Left colon (tissue), 2 donors: Measurements from ENCODE around the gene TAP1. TPM values are rescaled to one million over a fixed set of nuclear protein-coding genes. Genes with fewer than 3 reads are reported as not detected.
"Not testable (repeated sequence)": the region's sequence is repeated elsewhere in the genome, so short reads cannot be mapped to it uniquely, and the experiment has no call there.

Source experiments
- ATAC-seq: fragments of 200-7000 bp; cut with Tn5 transposase; one replicate; pipeline ENCODE4 v1.9.1; 2020; ENCODE audit warnings: mild to moderate bottlenecking, moderate library complexity
- DNase-seq, 2 donors: peaks; one replicate each; pipeline ENCODE4 v3.0.0-alpha.2; 2020
- intact Hi-C, 2 donors: fragments of 100-400 bp; cut with DNase I in 1 of 2; cut with micrococcal nuclease in 1 of 2; formaldehyde crosslinking; loops; one replicate each; pipeline versions ENCODE4 v1.11.2 to v1.14.0; 2022; cut with DNase I, micrococcal nuclease
- long read RNA-seq: library from polyadenylated mRNA; unstranded; transcript quantifications from one replicate; pipeline ENCODE4 v2.0.0, GENCODE V29; 2021
- total RNA-seq, 2 donors: library from RNA; stranded (reverse); fragmentation: NEBNext Ultra II Directional; extraction: Animal tissue kit (Norgen Biotek cat#: 25700); gene quantifications; one replicate each; pipeline ENCODE4 v1.2.1, GENCODE V29; 2021
- donor health status: DM: no; HTN: no; CAD: no.
- donor health status: DM: yes; HTN: yes; CAD: no.

The TAP1 gene
- total RNA-seq, result 100 to 1,000 TPM in 1 of 2 donors, 10 to 100 TPM in 1; 73.5 to 118 TPM
- long read RNA-seq, transcript TAP1-201 (11 exons, 2,959 nt), result major isoform, 435 of 492 reads
- long read RNA-seq, partial matches to known transcripts, result 32 of 492 reads
- long read RNA-seq, other reads (novel, unspliced or antisense), result 22 of 492 reads

DNA sequence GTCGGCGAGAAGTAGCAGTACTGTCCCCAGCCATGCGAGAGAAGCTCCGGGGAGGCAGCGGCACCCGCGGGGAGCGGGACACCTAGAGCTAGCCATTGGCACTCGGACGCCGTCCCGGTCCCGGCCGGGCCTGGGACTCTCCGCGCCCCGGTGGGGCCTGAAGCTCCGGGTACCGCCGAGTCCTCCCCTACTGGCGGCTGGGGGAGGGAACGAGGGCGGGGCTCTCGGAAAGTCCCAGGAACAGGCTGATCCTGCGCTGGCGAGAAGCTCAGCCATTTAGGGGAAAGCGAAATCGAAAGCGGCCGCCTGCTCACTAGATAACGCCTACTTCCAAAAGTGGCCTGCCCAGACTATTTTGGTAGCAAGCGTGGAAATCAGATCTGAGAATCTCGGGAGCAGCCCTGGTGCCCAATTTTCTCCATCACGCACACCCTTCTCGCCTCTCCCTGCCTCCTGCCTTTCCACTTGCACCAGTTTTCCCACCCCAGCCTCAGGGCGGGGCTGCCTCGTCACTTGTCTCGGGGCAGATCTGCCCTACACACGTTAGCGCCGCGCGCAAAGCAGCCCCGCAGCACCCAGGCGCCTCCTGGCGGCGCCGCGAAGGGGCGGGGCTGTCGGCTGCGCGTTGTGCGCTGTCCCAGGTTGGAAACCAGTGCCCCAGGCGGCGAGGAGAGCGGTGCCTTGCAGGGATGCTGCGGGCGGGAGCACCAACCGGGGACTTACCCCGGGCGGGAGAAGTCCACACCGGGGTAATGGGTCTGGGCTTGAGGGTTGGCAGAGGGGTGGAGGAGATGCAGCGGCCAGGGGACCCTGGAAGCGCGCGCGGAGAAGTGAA lies at the start of gene TAP1, which contains the start of gene PSMB9:
Gene TAP1 (minus strand): TSS at position 164 of the 835 bp plus-strand sequence. CDS start 68 bp downstream, at position 96.
Gene PSMB9 (plus strand): TSS at position 652 of the 835 bp plus-strand sequence. CDS start 38 bp downstream, at position 690.
- DNase-seq, result peak; percentile 97 to 98
- intact Hi-C loops, result no loop called here
- peak; percentile 88 for ATAC-seq

DNA sequence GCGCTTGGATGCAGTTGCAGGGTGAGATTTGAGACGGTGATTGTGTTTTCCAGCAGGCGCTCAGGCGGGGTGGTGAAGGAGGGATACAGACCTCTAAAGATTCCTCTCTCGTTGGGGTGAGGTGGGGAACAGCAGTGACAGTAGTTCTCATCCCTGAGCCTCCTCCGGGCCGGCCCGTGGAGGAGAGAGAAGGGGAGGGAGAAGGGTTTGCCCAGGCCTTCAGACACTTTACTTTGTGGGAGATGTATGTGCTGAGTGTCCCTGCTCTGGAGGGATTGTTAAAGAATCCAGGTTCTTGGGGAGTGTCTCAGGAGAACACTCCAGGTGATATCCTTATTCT lies 41.5 kb upstream of the TAP1 start:
- intact Hi-C loops, result no loop called here
- peak; percentile 38 for ATAC-seq
- no peak for DNase-seq

- ATAC-seq, result peak; percentile 97
- peak; percentile 93 to 95 for DNase-seq
- intact Hi-C loops, result no loop called here
Measured at GRCh38 chr6:32894085-32895005, 40.8 kb upstream of the TAP1 start.

GRCh38 chr6:32890831-32891230 lies 37.3 kb upstream of the TAP1 start:
- intact Hi-C loops, result no loop called here
- no peak for ATAC-seq
- no peak for DNase-seq

- intact Hi-C loops, result loop anchor here in 1 of 2 donors (5.0 kb wide), 2 partner anchors 43 to 93 kb away; no protein-coding TSS in a partner anchor
- no peak for DNase-seq
- ATAC-seq, result no peak
Measured at GRCh38 chr6:32889533-32889932, 36.0 kb upstream of the TAP1 start.

- DNase-seq (no peak), ATAC-seq (no peak)
- intact Hi-C loops, result loop anchor here in 1 of 2 donors (5.0 kb wide), 2 partner anchors 44 to 94 kb away; no protein-coding TSS in a partner anchor
Measured at GRCh38 chr6:32888576-32888975, 35.1 kb upstream of the TAP1 start.

DNA sequence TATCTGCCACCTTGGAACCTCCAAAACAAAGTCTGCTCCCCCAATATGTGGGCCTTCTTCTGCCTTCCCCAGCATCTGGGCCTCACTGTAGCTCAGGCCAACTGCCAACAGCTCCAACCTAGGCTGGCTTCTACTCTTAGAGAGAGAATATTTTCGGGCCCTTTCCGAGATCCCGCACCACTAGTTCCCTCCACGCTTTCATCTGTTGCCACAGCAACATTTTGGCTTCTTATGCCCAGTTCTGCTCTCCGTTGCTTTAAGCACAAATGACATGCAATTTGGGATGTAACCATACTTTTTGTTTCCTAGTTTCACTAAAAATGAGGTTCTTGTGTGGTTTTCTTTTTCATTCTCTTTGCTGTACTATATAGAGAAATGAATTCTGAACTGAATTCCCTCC lies 34.1 kb upstream of the TAP1 start:
- DNase-seq, result no peak
- intact Hi-C loops, result loop anchor here in 1 of 2 donors (5.0 kb wide), 2 partner anchors 45 to 95 kb away; no protein-coding TSS in a partner anchor
- ATAC-seq, result no peak

DNA sequence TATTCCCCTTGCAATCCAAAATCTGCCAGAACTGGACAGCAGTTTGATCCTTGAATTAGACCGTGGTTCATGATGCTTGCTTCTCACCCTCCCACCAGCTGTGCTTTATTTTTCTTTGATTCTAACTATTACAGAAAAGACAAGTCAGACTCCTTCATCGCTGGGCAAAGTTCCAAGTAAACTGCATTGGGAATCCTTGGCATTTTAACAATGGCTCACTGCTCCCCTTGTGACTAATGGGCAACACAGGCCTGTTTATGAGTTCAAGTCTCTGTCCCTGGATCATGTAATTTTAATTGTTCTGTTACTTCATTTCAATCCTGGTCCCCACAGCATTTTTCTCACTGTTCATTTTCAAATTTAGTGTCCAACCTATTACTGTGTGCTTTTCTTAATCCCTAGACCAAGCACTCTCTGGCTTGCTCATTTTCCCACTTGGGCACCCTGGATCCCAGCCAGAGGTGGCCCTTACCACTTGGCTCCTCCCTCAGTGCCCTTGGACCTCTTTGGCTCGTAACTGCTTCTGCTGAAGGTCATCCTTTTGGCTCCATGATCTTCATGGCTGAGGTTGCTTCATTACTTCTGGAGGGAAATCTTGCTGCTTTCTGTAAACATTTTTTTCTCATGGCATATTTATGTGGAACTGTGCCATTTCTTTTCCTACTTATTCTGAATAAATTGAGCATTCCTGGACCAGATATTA lies 33.3 kb upstream of the TAP1 start:
- DNase-seq (no peak), ATAC-seq (peak; percentile 43)
- intact Hi-C loops, result loop anchor here in 1 of 2 donors (5.0 kb wide), 2 partner anchors 45 to 95 kb away; no protein-coding TSS in a partner anchor

DNA sequence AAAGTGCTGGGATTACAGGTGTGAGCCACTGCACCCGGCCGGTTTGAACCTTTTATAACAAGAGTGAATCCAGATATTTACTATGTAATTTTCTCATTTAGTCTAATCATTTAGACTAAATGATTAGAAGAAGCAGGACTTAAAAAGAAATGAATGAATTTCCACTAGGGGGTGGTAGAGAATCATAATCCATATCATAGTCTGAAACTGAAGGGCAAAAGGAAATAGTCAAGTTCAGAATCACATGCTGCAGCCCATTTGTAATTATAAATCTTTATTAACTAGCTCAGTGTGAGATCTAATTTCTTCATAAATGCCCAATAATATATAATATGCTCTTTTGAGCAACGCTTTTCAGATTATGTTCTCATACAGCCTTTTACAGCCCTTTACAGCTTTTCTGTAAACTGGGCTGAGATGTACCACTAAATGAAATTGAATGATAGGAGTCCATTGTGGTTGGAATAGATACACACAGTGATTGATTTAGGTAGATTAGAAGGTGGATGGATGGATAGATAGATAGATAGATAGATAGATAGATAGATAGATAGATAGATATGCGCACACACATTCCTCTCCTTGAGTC lies 32.3 kb upstream of the TAP1 start:
- ATAC-seq (peak; percentile 74), DNase-seq (no peak)
- intact Hi-C loops, result loop anchor here in 1 of 2 donors (5.0 kb wide), 2 partner anchors 47 to 97 kb away; no protein-coding TSS in a partner anchor

GRCh38 chr6:32883789-32884188 lies 30.3 kb upstream of the TAP1 start:
- DNase-seq (peak in 1 of 2 donors; percentile 29), ATAC-seq (no peak)
- intact Hi-C loops, result no loop called here

GRCh38 chr6:32882879-32883250 lies 29.4 kb upstream of the TAP1 start:
- ATAC-seq (no peak), DNase-seq (no peak)
- intact Hi-C loops, result no loop called here

GRCh38 chr6:32880962-32881361 lies 27.5 kb upstream of the TAP1 start:
- DNase-seq, intact Hi-C loops, ATAC-seq: not testable (repeated sequence)

GRCh38 chr6:32879691-32880090 lies 26.2 kb upstream of the TAP1 start:
- intact Hi-C loops, result no loop called here
- DNase-seq (no peak), ATAC-seq (no peak)

DNA sequence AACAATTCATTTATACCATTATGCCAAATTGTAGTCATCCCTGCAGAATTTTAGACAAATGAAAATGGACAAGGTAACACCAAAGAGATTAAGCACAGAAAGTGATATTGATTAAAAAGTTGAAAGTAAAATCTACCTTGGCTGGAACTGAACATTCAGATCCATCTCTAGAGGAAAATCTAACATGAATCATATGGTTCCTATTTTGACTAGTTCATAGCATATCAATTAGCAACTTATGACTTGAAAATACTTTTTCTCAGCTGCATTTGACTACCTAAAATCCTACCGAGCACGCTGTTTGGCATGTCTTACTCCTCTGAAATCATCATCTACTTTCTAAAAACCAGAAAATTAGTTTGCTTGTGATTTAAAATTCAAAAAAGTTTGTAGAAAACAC lies 23.1 kb upstream of the TAP1 start:
- ATAC-seq (no peak), DNase-seq (no peak)
- intact Hi-C loops, result no loop called here

DNA sequence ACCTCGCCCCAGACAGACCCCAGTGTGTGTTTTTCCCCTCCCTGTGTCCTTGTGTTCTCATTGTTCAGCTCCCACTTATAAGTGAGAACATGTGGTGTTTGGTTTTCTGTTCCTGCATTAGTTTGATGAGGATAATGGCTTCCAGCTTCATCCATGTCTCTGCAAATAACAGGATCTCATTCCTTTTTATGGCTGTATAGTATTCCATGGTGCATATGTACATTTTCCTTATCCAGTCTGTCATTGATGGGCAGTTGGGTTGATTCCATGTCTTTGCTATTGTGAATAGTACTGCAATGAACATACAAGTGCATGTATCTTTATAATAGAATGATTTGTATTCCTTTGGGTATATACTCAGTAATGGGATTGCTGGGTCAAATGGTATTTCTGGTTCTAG lies 20.4 kb upstream of the TAP1 start:
- ATAC-seq, DNase-seq, intact Hi-C loops: not testable (repeated sequence)

DNA sequence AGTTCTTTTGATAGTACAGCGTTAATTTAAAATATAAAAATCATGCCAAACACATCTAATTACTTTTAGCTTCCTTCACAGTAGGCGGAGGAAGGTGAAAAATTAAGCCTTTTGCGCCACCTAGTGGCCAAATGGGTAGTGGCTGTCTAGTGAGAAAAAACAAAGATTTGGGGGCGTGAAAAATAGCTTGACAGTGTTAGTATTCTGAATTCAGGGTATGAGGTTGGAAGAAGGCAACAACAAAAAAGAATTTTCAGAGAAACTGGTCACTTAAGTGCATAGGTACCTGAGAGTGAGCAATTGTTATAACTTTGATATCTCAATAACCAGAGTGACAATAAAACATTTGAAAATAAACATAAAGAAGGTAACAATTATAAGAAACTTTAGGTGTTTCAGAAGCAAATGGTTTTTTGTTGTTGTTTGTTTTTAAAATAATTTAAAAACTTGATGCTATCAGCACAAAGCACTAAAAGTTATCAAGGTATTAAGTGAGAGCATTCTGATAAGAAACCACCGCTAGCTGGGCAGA lies 14.8 kb upstream of the TAP1 start:
- intact Hi-C loops, result loop anchor here in 1 of 2 donors (5.0 kb wide), 1 partner anchor 36 kb away; no protein-coding TSS in a partner anchor
- ATAC-seq (peak; percentile 80), DNase-seq (peak; percentile 52 to 92)

DNA sequence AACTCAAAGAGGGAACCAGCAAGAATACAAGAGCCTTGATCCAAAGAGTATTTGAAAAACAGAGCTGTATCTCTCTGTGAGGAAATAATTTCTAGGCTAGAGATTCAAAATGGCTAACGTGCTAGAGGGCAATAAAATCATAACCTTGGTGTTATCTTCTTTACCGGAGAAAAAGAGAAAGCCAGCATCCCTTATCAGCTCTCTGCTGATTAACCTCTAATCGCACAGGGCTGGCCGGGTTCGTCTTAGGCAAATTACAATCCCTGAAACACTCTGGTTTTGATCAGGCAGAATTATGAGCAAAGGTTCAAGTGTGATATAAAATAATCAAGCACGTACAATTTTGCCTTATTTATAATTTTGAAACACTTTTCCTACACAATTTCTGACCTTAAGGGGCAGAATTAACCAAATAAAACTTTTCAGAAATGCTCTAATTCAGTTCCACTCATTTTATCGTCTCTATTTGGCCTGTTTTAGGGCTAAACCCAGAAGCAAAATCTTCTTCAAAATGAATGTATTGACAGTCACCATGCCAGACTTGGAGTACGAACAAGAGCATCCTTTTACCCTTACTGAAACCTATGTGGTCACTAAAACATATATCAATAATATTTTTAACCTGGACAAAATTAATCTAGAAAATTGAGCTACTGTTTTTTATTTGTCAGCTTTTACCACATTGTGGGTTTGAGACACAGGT lies 14.2 kb upstream of the TAP1 start:
- intact Hi-C loops, result loop anchor here in 1 of 2 donors (5.0 kb wide), 1 partner anchor 35 kb away; no protein-coding TSS in a partner anchor
- DNase-seq (no peak), ATAC-seq (peak; percentile 44)
